Measurements from ENCODE around the gene MYOCOS.

MYOCOS gene

DNA sequence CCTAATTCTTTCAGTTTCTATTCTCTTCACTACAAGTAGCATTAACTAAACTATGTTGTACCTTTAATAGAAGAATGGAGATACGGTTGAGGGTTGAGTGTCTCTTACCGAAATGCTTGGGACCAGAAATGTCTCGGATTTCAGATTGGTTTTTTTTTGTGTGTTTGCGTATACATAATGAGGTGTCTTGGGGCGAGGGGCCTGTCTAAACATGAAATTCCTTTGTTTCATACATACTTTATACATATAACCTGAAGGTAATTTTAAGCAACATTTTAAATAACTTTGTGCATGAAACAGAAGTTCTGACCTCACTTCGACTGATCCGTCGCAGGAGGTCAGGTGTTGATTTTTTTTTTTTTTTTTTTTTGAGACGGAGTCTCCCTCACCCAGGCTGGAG lies 36.3 kb upstream of the MYOCOS start:
- TF ChIP-seq, protein P1, sequence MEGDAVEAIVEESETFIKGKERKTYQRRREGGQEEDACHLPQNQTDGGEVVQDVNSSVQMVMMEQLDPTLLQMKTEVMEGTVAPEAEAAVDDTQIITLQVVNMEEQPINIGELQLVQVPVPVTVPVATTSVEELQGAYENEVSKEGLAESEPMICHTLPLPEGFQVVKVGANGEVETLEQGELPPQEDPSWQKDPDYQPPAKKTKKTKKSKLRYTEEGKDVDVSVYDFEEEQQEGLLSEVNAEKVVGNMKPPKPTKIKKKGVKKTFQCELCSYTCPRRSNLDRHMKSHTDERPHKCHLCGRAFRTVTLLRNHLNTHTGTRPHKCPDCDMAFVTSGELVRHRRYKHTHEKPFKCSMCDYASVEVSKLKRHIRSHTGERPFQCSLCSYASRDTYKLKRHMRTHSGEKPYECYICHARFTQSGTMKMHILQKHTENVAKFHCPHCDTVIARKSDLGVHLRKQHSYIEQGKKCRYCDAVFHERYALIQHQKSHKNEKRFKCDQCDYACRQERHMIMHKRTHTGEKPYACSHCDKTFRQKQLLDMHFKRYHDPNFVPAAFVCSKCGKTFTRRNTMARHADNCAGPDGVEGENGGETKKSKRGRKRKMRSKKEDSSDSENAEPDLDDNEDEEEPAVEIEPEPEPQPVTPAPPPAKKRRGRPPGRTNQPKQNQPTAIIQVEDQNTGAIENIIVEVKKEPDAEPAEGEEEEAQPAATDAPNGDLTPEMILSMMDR (IDR thresholded peaks at IDR 0.05; ENCODE audit: insufficient read depth, low read length, missing control alignments), result no peak
- no peak for DNase-seq (ENCODE audit: low read depth, low spot score)
- POLR2A ChIA-PET, result no interaction called here
- CTCF ChIA-PET, result no interaction called here
- no peak overlapping the region for H3K4me3 ChIP-seq (ENCODE audit: low read depth, low read length)

DNA sequence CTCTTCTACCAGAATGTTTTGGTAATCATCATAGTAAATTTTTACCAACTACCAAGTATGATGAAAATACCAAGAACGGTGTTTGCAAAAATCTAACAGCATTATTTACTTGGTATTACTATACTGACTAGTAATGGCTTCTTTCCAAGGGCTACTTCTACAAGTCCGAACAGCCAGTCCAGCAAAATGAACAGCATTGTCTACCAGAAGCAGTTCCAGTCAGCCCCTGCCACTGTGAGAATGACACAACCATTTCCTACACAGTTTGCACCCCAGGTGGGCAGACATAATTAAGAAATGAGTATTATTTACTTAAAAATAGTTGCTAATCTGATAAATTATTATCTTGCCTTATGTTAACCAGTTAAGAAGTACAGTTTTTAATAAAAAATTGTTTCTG lies 33.8 kb upstream of the MYOCOS start:
- H3K4me3 ChIP-seq (ENCODE audit: low read depth, low read length), result no peak overlapping the region
- TF ChIP-seq, protein P1 (IDR thresholded peaks at IDR 0.05; ENCODE audit: insufficient read depth, low read length, missing control alignments), result no peak
- DNase-seq (ENCODE audit: low read depth, low spot score), result no peak
- ChIA-PET CTCF (interaction anchor here (1.0 to 1.1 kb wide), 2 partner anchors 11 to 12 kb away, joined by 3 to 4 read pairs; no protein-coding TSS in a partner anchor), POLR2A (no interaction called here)

DNA sequence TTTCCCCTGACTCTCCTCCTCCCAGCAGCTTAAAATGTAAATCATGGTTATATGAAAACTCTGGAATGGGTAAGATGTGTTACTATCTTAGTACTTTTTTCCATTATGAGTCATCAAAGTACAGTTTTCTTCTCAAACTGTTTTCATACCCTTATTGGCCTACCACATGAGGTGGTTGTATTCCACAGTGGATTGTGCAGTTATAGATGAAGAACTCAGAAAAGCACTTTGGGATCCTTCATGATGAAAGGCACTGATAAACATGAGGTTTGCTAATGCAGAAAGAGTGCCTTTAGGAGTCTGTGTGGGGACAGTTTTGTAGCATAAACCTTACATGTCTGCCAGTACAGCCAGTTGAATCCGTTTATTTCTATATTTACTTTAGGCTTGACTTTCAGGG lies 32.0 kb upstream of the MYOCOS start:
- peak; percentile 28 for DNase-seq (ENCODE audit: low read depth, low spot score)
- TF ChIP-seq, protein P1 (IDR thresholded peaks at IDR 0.05; ENCODE audit: insufficient read depth, low read length, missing control alignments), result no peak
- H3K4me3 ChIP-seq (ENCODE audit: low read depth, low read length), result no peak overlapping the region
- ChIA-PET CTCF (no interaction called here), POLR2A (no interaction called here)

DNA sequence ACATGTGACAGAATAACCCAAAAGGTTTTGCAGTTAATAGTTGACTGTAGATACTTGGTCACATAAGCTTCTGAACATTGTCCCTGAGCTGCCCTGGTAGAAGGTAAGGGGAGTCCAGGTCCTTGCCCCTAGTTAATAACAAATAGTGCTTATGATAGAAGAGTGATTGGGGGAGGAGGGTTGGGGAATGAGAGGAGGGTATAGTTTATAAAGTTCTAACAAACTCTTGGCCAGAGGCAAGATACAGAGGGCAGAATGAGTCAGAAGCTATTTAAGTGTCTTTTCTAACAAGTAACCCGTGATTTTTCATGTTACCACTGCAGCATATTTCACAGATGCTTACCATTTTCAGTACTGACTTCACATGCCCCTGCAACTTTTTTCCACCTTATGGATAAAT lies 26.7 kb upstream of the MYOCOS start:
- H3K4me3 ChIP-seq (ENCODE audit: low read depth, low read length), result no peak overlapping the region
- DNase-seq (ENCODE audit: low read depth, low spot score), result peak; percentile 10
- POLR2A ChIA-PET, result no interaction called here
- TF ChIP-seq, protein P1 (IDR thresholded peaks at IDR 0.05; ENCODE audit: insufficient read depth, low read length, missing control alignments), result no peak
- CTCF ChIA-PET, result interaction anchor here (0.8 to 1.7 kb wide), 3 partner anchors 59 to 388 kb away, joined by 3 to 4 read pairs (median 3); no protein-coding TSS in a partner anchor

DNA sequence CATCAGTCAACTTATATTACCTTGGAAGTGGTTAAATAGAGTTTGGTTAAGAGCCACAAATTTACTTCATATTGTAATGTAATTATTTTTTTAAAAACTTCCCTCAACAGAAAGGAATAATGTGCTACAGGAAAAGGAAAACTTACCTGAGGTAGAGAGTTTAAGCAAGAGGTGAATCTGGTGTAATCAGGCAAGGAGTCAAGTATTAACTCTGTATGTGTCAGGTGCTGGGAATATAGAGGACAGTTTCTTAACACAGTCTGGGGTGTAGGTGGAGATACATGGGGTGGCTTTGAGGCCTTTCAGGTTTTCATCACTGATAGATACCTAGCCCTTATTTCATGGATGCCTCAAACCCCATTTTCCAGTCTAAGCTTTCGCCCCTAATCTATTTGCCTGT lies 25.9 kb upstream of the MYOCOS start:
- ChIA-PET CTCF (no interaction called here), POLR2A (no interaction called here)

DNA sequence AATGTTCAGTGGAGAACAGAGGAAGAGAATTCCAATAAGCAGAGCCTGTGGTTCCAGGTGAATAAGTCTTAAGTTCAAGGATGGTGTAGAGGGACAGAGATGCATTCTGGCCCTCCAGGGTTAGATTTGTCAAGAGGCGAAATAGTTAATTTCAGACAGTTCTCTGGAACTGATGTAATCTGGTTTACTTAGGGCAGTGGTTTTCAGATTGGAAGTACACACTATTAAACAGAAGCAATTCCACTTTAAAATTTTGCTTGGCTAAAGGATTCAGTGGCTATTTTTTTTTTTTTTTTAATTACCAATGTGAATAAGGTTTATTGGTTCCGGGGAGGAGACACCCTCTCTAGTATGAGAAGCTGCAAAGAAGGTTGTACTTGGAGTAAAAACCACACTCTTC lies 25.3 kb upstream of the MYOCOS start:
- H3K4me3 ChIP-seq (ENCODE audit: low read depth, low read length), result no peak overlapping the region
- ChIA-PET POLR2A (no interaction called here), CTCF (no interaction called here)
- TF ChIP-seq, protein P1 (IDR thresholded peaks at IDR 0.05; ENCODE audit: insufficient read depth, low read length, missing control alignments), result no peak
- DNase-seq (ENCODE audit: low read depth, low spot score), result no peak

More for the DNA sequence above, 25.9 kb upstream of the MYOCOS start:
- TF ChIP-seq, protein P1 (IDR thresholded peaks at IDR 0.05; ENCODE audit: insufficient read depth, low read length, missing control alignments), result no peak
- H3K4me3 ChIP-seq (ENCODE audit: low read depth, low read length), result no peak overlapping the region
- no peak for DNase-seq (ENCODE audit: low read depth, low spot score)

Measured in AG04449 (cell line).